H1 (cell line): ENCODE results near the gene RTKN. TPM values are rescaled to one million over a fixed set of nuclear protein-coding genes. Genes with fewer than 3 reads are reported as not detected.

ENCODE experiments used
- CHD7 ChIP-seq: fragments of 300-600 bp; sonication (generic); IDR thresholded peaks from 2 replicates; pipeline ENCODE4 v1.7.1; 2012; ENCODE audit warnings: low read length, moderate library complexity, mild to moderate bottlenecking, inconsistent platforms; ENCODE audit not compliant: insufficient replicate concordance
- EGR1 ChIP-seq: IDR thresholded peaks from 2 replicates; pipeline ENCODE4 v1.6.1; 2011; ENCODE audit warnings: low read depth, low read length, borderline replicate concordance
- MAFK ChIP-seq: IDR thresholded peaks from 2 replicates; pipeline ENCODE4 v1.6.1; 2012; ENCODE audit warnings: low read depth, mild to moderate bottlenecking, improper control_type of control experiment, low read length
- MAX ChIP-seq: IDR thresholded peaks from 2 replicates; pipeline ENCODE4 v1.6.1; 2012; ENCODE audit warnings: inconsistent platforms
- POLR2A ChIP-seq, 2 experiments: IDR thresholded peaks; 1 replicate in 1 of 2; 2 replicates in 1 of 2; pipeline ENCODE4 v1.6.1; 2011; ENCODE audit warnings: low read depth in 2 of 2, low read length in 2 of 2, mild to moderate bottlenecking in 2 of 2; ENCODE audit errors: control extremely low read depth in 1 of 2
- RBBP5 ChIP-seq: IDR thresholded peaks from 2 replicates; pipeline ENCODE4 v1.7.1; 2012; ENCODE audit warnings: low read depth, mild to moderate bottlenecking, inconsistent platforms, low read length, moderate library complexity, borderline replicate concordance
- SRF ChIP-seq: IDR thresholded peaks from 2 replicates; pipeline ENCODE4 v1.6.1; 2011; ENCODE audit warnings: mild to moderate bottlenecking, low read depth, low read length, moderate library complexity
- SUZ12 ChIP-seq: fragments of 200-600 bp; sonication (generic); IDR thresholded peaks from 2 replicates; pipeline ENCODE4 v1.6.1; 2012; ENCODE audit warnings: mild to moderate bottlenecking, inconsistent platforms, low read length, moderate library complexity, mixed read lengths
- TAF7 ChIP-seq: optimal IDR thresholded peaks from 2 replicates; pipeline ENCODE3; 2011; ENCODE audit warnings: low read depth, mild to moderate bottlenecking, inconsistent platforms, low read length, moderate library complexity, borderline replicate concordance
- TBP ChIP-seq: IDR thresholded peaks from 2 replicates; pipeline ENCODE4 v1.6.1; 2011; ENCODE audit warnings: low read depth, low read length, improper control_type of control experiment
- polyA plus RNA-seq, 7 experiments: library from polyadenylated mRNA; depleted of rRNA in 3 of 7; stranded (reverse) in 5 of 7; unstranded in 2 of 7; fragments of >200 nt in 5 of 7; fragments of 200-250 nt in 2 of 7; gene quantifications; 1 replicate in 5 of 7; 2 replicates in 1 of 7; 4 replicates in 1 of 7; pipeline versions ENCODE4 v1.2.1 to v1.2.3, GENCODE V29; 2011 to 2013; ENCODE audit warnings: missing spikeins in 2 of 7, mixed read lengths in 2 of 7
- total RNA-seq: library from RNA; stranded (reverse); fragmentation: NEBNext Ultra II Directional; extraction: Animal tissue kit (Norgen Biotek cat#: 25700); gene quantifications from 2 replicates; pipeline ENCODE4 v1.2.1, GENCODE V29; 2021

RTKN gene
- total and polyA plus RNA-seq, 2 of the 8 experiments (the other 6 are each of a cell fraction or from before 2014, with no cell fraction given), result 40.2 to 54.1 TPM

- TF ChIP-seq MAX (peak; percentile 63), MAFK (no peak), POLR2A (IDR thresholded peaks at IDR 0.05; ENCODE audit: control extremely low read depth in 1 of 2, low read depth in 2 of 2, low read length in 2 of 2) (peak in 1 of 2 experiments; percentile 88; a peak in 2 of 3 replicates), TAF7 (peak; percentile 28), SRF (no peak), TBP (peak; percentile 53; the same call in 1 of the 2 replicates), SUZ12 (0 out of 2 replicates have a peak, but pooled peaks have one; percentile 24), RBBP5 (peak; percentile 71), EGR1 (peak; percentile 87), CHD7 (no peak)
These were observed at the start of gene RTKN (continued) for GRCh38 chr2:74441690-74442482.
